ENCODE measurements around the gene R3HDM2.

Gene R3HDM2

GRCh38 chr12:57474430-57474829, 43.6 kb upstream of the R3HDM2 start:
- no peak overlapping the region for H3K27ac ChIP-seq (ENCODE audit: low read depth, low read length)
- H3K4me3 ChIP-seq (ENCODE audit: low read depth in 1 of 5, low read length in 5 of 5): no peak overlapping the region
- peaks cover 0 to 25% (median 0%) of the 10 kb centered on the region in 5 donors for H3K36me3 ChIP-seq (ENCODE audit: control insufficient read depth in 5 of 5, insufficient read depth in 5 of 5, low read length in 5 of 5)
- no peaks in the 10 kb centered on the region for H3K9me3 ChIP-seq (ENCODE audit: control insufficient read depth in 5 of 5, low read length in 5 of 5)
- no peak overlapping the region for H3K9ac ChIP-seq (ENCODE audit: low read length in 5 of 5)
- peaks cover 7 to 53% (median 35%) of the 10 kb centered on the region in 5 donors for H3K27me3 ChIP-seq (ENCODE audit: control insufficient read depth in 5 of 5, insufficient read depth in 4 of 5, low read length in 5 of 5)
- H3K4me1 ChIP-seq (ENCODE audit: control insufficient read depth in 5 of 5, insufficient read depth in 5 of 5, low read length in 5 of 5): peaks cover 0 to 32% (median 27%) of the 10 kb centered on the region in 5 donors

GRCh38 chr12:57473886-57474285, 43.0 kb upstream of the R3HDM2 start:
- no peak overlapping the region for H3K4me3 ChIP-seq (ENCODE audit: low read depth in 1 of 5, low read length in 5 of 5)
- H3K9me3 ChIP-seq (ENCODE audit: control insufficient read depth in 5 of 5, low read length in 5 of 5): no peaks in the 10 kb centered on the region
- H3K4me1 ChIP-seq (ENCODE audit: control insufficient read depth in 5 of 5, insufficient read depth in 5 of 5, low read length in 5 of 5): peaks cover 0 to 26% (median 22%) of the 10 kb centered on the region in 5 donors
- peaks cover 7 to 54% (median 38%) of the 10 kb centered on the region in 5 donors for H3K27me3 ChIP-seq (ENCODE audit: control insufficient read depth in 5 of 5, insufficient read depth in 4 of 5, low read length in 5 of 5)
- no peak overlapping the region for H3K27ac ChIP-seq (ENCODE audit: low read depth, low read length)
- H3K9ac ChIP-seq (ENCODE audit: low read length in 5 of 5): no peak overlapping the region
- peaks cover 0 to 29% (median 0%) of the 10 kb centered on the region in 5 donors for H3K36me3 ChIP-seq (ENCODE audit: control insufficient read depth in 5 of 5, insufficient read depth in 5 of 5, low read length in 5 of 5)

DNA sequence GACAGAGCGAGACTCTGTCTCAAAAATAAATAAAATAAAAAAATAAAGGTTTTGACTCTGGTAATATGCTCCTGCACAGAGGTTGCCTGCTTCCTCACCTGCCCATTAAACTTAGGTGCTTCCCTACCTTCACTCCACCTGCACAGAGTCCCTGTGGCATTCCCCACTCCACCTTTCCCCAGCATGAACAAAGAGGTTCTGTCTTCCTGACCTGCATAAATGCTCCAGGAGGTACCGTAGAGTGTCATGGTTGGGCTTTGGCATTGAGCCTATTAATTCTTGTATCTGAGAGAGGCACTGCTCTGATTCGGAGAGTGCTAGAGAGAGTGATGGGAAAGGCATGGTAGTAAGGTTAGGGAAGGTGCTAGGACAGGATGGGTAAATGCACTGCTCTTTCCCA, 42.5 kb upstream of the R3HDM2 start:
- H3K4me1 ChIP-seq (ENCODE audit: control insufficient read depth in 5 of 5, insufficient read depth in 5 of 5, low read length in 5 of 5): peaks cover 0 to 22% (median 18%) of the 10 kb centered on the region in 5 donors
- peaks cover 0 to 29% (median 0%) of the 10 kb centered on the region in 5 donors for H3K36me3 ChIP-seq (ENCODE audit: control insufficient read depth in 5 of 5, insufficient read depth in 5 of 5, low read length in 5 of 5)
- H3K27ac ChIP-seq (ENCODE audit: low read depth, low read length): no peak overlapping the region
- no peak overlapping the region for H3K4me3 ChIP-seq (ENCODE audit: low read depth in 1 of 5, low read length in 5 of 5)
- no peaks in the 10 kb centered on the region for H3K9me3 ChIP-seq (ENCODE audit: control insufficient read depth in 5 of 5, low read length in 5 of 5)
- no peak overlapping the region for H3K9ac ChIP-seq (ENCODE audit: low read length in 5 of 5)
- peaks cover 7 to 51% (median 38%) of the 10 kb centered on the region in 5 donors for H3K27me3 ChIP-seq (ENCODE audit: control insufficient read depth in 5 of 5, insufficient read depth in 4 of 5, low read length in 5 of 5)

GRCh38 chr12:57472391-57472790, 41.5 kb upstream of the R3HDM2 start:
- no peak overlapping the region for H3K4me3 ChIP-seq (ENCODE audit: low read depth in 1 of 5, low read length in 5 of 5)
- peaks cover 0 to 22% (median 17%) of the 10 kb centered on the region in 5 donors for H3K4me1 ChIP-seq (ENCODE audit: control insufficient read depth in 5 of 5, insufficient read depth in 5 of 5, low read length in 5 of 5)
- H3K9me3 ChIP-seq (ENCODE audit: control insufficient read depth in 5 of 5, low read length in 5 of 5): no peaks in the 10 kb centered on the region
- H3K27ac ChIP-seq (ENCODE audit: low read depth, low read length): no peak overlapping the region
- H3K36me3 ChIP-seq (ENCODE audit: control insufficient read depth in 5 of 5, insufficient read depth in 5 of 5, low read length in 5 of 5): peaks cover 0 to 29% (median 0%) of the 10 kb centered on the region in 5 donors
- no peak overlapping the region for H3K9ac ChIP-seq (ENCODE audit: low read length in 5 of 5)
- H3K27me3 ChIP-seq (ENCODE audit: control insufficient read depth in 5 of 5, insufficient read depth in 4 of 5, low read length in 5 of 5): peaks cover 8 to 53% (median 33%) of the 10 kb centered on the region in 5 donors

- peaks cover 0 to 22% (median 17%) of the 10 kb centered on the region in 5 donors for H3K4me1 ChIP-seq (ENCODE audit: control insufficient read depth in 5 of 5, insufficient read depth in 5 of 5, low read length in 5 of 5)
- no peak overlapping the region for H3K4me3 ChIP-seq (ENCODE audit: low read depth in 1 of 5, low read length in 5 of 5)
- no peak overlapping the region for H3K9ac ChIP-seq (ENCODE audit: low read length in 5 of 5)
- H3K36me3 ChIP-seq (ENCODE audit: control insufficient read depth in 5 of 5, insufficient read depth in 5 of 5, low read length in 5 of 5): peaks cover 0 to 29% (median 0%) of the 10 kb centered on the region in 5 donors
- no peak overlapping the region for H3K27ac ChIP-seq (ENCODE audit: low read depth, low read length)
- H3K9me3 ChIP-seq (ENCODE audit: control insufficient read depth in 5 of 5, low read length in 5 of 5): no peaks in the 10 kb centered on the region
- H3K27me3 ChIP-seq (ENCODE audit: control insufficient read depth in 5 of 5, insufficient read depth in 4 of 5, low read length in 5 of 5): peaks cover 10 to 47% (median 29%) of the 10 kb centered on the region in 5 donors
Observed at GRCh38 chr12:57471661-57472060, 40.8 kb upstream of the R3HDM2 start.

- H3K27me3 ChIP-seq (ENCODE audit: control insufficient read depth in 5 of 5, insufficient read depth in 4 of 5, low read length in 5 of 5): peaks cover 10 to 42% (median 24%) of the 10 kb centered on the region in 5 donors
Observed at GRCh38 chr12:57470970-57471656, 40.3 kb upstream of the R3HDM2 start.

GRCh38 chr12:57470286-57470969, 39.6 kb upstream of the R3HDM2 start:
- peaks cover 0 to 29% (median 0%) of the 10 kb centered on the region in 5 donors for H3K36me3 ChIP-seq (ENCODE audit: control insufficient read depth in 5 of 5, insufficient read depth in 5 of 5, low read length in 5 of 5)
- no peak overlapping the region for H3K27ac ChIP-seq (ENCODE audit: low read depth, low read length)
- peaks cover 0 to 9% (median 7%) of the 10 kb centered on the region in 5 donors for H3K4me1 ChIP-seq (ENCODE audit: control insufficient read depth in 5 of 5, insufficient read depth in 5 of 5, low read length in 5 of 5)
- no peak overlapping the region for H3K9ac ChIP-seq (ENCODE audit: low read length in 5 of 5)
- no peak overlapping the region for H3K4me3 ChIP-seq (ENCODE audit: low read depth in 1 of 5, low read length in 5 of 5)
- no peaks in the 10 kb centered on the region for H3K9me3 ChIP-seq (ENCODE audit: control insufficient read depth in 5 of 5, low read length in 5 of 5)
- peaks cover 10 to 36% (median 24%) of the 10 kb centered on the region in 5 donors for H3K27me3 ChIP-seq (ENCODE audit: control insufficient read depth in 5 of 5, insufficient read depth in 4 of 5, low read length in 5 of 5)

More at GRCh38 chr12:57470970-57471656, 40.3 kb upstream of the R3HDM2 start:
- Histone ChIP-seq H3K9me3 (ENCODE audit: control insufficient read depth in 5 of 5, low read length in 5 of 5) (no peaks in the 10 kb centered on the region), H3K9ac (ENCODE audit: low read length in 5 of 5) (no peak overlapping the region), H3K4me1 (ENCODE audit: control insufficient read depth in 5 of 5, insufficient read depth in 5 of 5, low read length in 5 of 5) (peaks cover 0 to 16% (median 13%) of the 10 kb centered on the region in 5 donors), H3K4me3 (ENCODE audit: low read depth in 1 of 5, low read length in 5 of 5) (no peak overlapping the region), H3K36me3 (ENCODE audit: control insufficient read depth in 5 of 5, insufficient read depth in 5 of 5, low read length in 5 of 5) (peaks cover 0 to 29% (median 0%) of the 10 kb centered on the region in 5 donors), H3K27ac (ENCODE audit: low read depth, low read length) (no peak overlapping the region)

DNA sequence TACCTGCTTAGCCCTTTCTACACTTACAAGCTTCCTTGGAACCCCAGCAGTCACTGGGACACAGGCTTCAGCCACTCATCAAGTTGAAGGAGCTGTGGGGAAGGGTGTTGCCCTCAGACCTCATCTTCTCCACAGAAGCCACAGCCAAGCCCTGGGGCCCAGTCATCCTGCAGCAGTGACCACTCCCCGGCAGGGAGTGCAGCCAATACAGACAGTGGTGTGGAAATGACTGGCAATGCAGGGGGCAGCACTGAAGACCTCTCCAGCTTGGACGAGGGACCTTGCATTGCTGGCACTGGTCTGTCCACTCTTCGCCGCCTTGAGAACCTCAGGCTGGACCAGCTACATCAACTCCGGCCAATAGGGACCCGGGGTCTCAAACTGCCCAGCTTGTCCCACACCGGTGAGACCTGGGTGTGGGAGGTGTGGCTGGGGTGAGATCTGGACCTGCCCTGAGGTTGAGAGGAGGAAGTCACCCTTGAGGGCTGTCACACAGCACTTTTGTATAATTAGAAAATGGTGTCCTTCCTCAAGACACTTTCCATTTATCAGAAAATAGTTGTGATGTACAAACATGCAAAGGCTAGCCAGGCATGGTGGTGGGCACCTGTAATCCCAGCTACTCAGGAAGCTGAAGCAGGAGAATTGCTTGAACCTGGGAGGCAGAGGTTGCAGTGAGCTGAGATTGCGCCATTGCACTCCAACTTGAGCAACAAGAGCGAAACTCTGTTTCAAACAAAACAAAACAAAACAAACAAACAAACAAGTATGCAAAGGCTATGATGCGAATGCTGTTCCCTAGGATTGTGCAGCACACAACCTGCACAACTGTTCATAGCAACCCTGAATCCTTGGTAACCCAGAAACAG, 38.7 kb upstream of the R3HDM2 start:
- Histone ChIP-seq H3K27me3 (ENCODE audit: control insufficient read depth in 5 of 5, insufficient read depth in 4 of 5, low read length in 5 of 5) (peaks cover 6 to 28% (median 15%) of the 10 kb centered on the region in 5 donors), H3K36me3 (ENCODE audit: control insufficient read depth in 5 of 5, insufficient read depth in 5 of 5, low read length in 5 of 5) (peaks cover 0 to 24% (median 0%) of the 10 kb centered on the region in 5 donors), H3K9ac (ENCODE audit: low read length in 5 of 5) (no peak overlapping the region), H3K27ac (ENCODE audit: low read depth, low read length) (no peak overlapping the region), H3K9me3 (ENCODE audit: control insufficient read depth in 5 of 5, low read length in 5 of 5) (no peaks in the 10 kb centered on the region), H3K4me3 (ENCODE audit: low read depth in 1 of 5, low read length in 5 of 5) (no peak overlapping the region), H3K4me1 (ENCODE audit: control insufficient read depth in 5 of 5, insufficient read depth in 5 of 5, low read length in 5 of 5) (peaks cover 0 to under 1% (median 0%) of the 10 kb centered on the region in 5 donors)

DNA sequence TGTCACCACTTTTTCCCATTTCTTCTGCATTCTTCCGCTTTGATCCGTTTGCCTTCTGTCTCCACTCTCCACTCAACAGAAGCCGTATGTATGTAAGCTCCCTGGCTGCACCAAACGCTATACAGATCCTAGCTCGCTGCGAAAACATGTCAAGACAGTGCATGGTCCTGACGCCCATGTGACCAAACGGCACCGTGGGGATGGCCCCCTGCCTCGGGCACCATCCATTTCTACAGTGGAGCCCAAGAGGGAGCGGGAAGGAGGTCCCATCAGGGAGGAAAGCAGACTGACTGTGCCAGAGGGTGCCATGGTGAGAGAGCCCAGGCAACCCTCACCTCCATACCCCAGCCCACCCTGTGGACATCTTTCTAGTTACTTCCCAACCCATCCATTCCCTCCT, 37.1 kb upstream of the R3HDM2 start:
- Histone ChIP-seq H3K4me3 (ENCODE audit: low read depth in 1 of 5, low read length in 5 of 5) (no peak overlapping the region), H3K9ac (ENCODE audit: low read length in 5 of 5) (no peak overlapping the region), H3K4me1 (ENCODE audit: control insufficient read depth in 5 of 5, insufficient read depth in 5 of 5, low read length in 5 of 5) (peaks cover 0 to under 1% (median 0%) of the 10 kb centered on the region in 5 donors), H3K36me3 (ENCODE audit: control insufficient read depth in 5 of 5, insufficient read depth in 5 of 5, low read length in 5 of 5) (peaks cover 0 to 16% (median 0%) of the 10 kb centered on the region in 5 donors), H3K9me3 (ENCODE audit: control insufficient read depth in 5 of 5, low read length in 5 of 5) (no peaks in the 10 kb centered on the region), H3K27ac (ENCODE audit: low read depth, low read length) (no peak overlapping the region), H3K27me3 (ENCODE audit: control insufficient read depth in 5 of 5, insufficient read depth in 4 of 5, low read length in 5 of 5) (peaks cover 4 to 18% (median 8%) of the 10 kb centered on the region in 5 donors)

All from subcutaneous abdominal adipose tissue (tissue), 5 donors.